WERI-Rb-1 (cell line): ENCODE data around the gene TSHZ2.

Source experiments
- DNase-seq: peaks from one replicate; pipeline ENCODE4 v3.0.0-alpha.2; 2020
- H3K27ac ChIP-seq: fragments of 250-450 bp; sonication (Bioruptor Pico); 2 replicates; pipeline ENCODE4 v1.5.1; 2020; ENCODE audit warnings: mild to moderate bottlenecking, moderate library complexity
- H3K27me3 ChIP-seq: fragments of 250-450 bp; sonication (Bioruptor Pico); 2 replicates; pipeline ENCODE4 v1.5.1; 2021; ENCODE audit warnings: mild to moderate bottlenecking, low read depth, moderate library complexity; ENCODE audit not compliant: insufficient read depth, severe bottlenecking
- H3K36me3 ChIP-seq: fragments of 250-450 bp; sonication (Bioruptor Pico); 2 replicates; pipeline ENCODE4 v1.5.1; 2020; ENCODE audit warnings: mild to moderate bottlenecking, moderate library complexity
- H3K4me3 ChIP-seq: 2 replicates; pipeline ENCODE4 v1.5.1; 2011; ENCODE audit warnings: low read depth, mild to moderate bottlenecking, control low read depth, low read length
- H3K9me3 ChIP-seq: fragments of 250-450 bp; sonication (Bioruptor Pico); 2 replicates; pipeline ENCODE4 v1.5.1; 2021; ENCODE audit warnings: mild to moderate bottlenecking, moderate library complexity; ENCODE audit not compliant: severe bottlenecking
- CTCF ChIP-seq: IDR thresholded peaks from 2 replicates; pipeline ENCODE4 v1.5.1; 2011; ENCODE audit warnings: low read depth, mild to moderate bottlenecking, control low read depth, inconsistent platforms, low read length

The TSHZ2 gene

DNA sequence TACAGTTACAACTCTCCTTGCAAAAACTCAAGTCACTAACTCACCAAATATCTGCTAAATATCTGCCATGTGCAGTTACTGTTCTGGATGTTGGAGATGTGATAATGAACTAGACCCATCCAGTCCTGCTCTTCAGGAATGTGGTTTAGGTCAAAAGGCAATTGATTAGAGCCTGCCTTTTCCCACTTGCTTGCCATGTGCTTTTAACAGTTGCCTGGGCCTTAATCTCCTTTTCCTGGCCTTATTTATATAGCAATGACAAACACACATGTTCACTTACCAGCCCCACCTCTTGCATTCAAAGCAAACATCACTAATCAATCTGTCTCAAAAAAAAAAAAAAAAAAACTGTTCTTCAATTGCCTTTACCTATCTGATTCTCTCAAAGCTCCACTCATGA is 422.3 kb downstream of the TSHZ2 start:
- Histone ChIP-seq H3K36me3 (no peaks in the 10 kb centered on the region), H3K4me3 (no peak overlapping the region), H3K9me3 (no peaks in the 10 kb centered on the region), H3K27ac (no peak overlapping the region), H3K27me3 (peaks cover 56% of the 10 kb centered on the region)
- no peak for DNase-seq
- TF ChIP-seq CTCF, result no peak

DNA sequence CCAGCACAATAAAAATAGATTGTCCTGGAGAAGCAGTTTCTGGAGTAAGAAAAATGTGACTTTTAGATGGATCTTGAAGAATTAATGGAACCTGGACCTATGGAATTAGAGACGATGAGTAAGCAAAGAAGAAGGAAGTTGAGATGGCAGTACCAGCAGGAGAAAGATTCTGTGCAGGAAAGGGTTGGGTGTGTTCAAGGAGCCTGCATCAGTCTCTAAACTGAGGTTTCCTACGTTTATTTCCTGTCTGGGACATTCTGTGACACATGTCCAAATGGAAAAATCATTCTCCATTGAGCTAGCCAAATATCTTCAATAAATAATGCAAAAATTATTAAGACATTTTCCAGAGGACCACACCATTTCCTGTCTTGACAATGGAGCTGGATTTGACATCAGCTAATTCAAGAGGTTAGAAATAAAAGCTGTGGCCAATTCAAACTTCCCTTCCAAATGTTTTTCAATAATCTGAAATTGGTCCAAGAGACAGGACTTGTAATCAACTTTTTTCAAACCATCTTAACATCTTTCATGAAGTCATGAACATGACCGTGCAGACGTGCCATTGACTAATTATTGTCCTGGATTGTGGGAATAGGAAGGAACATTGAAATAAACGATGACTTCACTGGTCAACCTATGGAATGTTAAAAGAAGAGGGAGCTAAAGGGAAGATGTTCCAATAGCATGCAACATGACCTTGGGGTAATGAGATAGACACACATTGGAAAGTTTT is 423.2 kb downstream of the TSHZ2 start:
- Histone ChIP-seq H3K27me3 (peaks cover 54% of the 10 kb centered on the region), H3K27ac (no peak overlapping the region), H3K36me3 (no peaks in the 10 kb centered on the region), H3K4me3 (no peak overlapping the region), H3K9me3 (no peaks in the 10 kb centered on the region)
- no peak for TF ChIP-seq CTCF
- DNase-seq, result no peak

DNA sequence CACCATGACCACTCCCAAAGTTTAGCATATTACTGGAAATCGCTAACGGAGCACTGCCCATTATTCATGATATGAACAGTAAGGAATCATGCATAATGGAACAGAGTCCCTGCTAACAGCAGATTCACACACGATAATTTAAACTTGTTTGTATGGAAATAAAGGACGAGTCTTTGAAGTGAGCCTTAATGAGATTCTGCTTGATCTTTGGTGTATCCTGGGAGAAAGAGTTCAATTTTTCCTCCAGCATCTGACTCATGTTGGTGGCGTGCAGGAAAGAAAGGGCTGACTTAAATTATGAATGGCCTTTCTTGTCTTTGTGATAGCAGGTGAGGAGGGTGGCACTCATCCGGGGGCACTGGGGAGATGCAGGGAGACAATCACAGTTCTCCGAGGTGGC is 426.9 kb downstream of the TSHZ2 start:
- no peak for DNase-seq
- Histone ChIP-seq H3K27ac (no peak overlapping the region), H3K36me3 (no peaks in the 10 kb centered on the region), H3K9me3 (no peaks in the 10 kb centered on the region), H3K4me3 (no peak overlapping the region), H3K27me3 (peaks cover 45% of the 10 kb centered on the region)
- no peak for TF ChIP-seq CTCF

DNA sequence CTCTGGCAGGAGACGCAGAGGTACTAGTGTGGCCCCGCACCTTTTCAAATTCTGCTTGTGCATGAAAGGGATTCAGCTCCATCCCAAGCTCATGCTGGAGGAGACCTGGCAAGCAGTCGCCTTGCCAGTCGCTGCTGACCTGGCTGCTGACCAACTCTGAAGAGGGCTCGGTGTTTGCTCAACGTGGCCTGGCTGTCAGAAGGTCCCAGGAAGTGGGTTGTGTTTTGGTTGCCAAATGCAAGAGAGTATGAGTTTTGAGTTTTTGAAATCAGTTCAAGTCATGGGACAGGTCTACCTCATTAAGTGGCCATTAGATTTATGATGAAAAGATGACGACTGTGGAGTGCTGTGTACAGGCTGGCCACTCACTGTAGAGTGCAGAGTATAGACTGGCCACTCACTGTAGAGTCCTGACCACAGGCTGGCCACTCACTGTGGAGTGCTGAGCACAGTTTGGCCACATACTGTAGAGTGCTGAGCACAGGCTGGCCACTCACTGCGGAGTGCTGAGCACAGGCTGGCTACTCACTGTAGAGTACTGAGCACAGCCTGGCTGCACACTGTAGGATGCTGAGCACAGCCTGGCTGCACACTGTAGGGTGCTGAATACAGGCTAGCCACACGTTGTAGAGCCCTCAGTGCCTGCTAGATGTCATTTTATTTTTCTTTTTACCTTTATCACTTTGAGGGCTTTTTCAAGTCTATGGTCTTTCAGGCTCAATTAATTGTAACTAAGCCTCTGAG is 427.6 kb downstream of the TSHZ2 start:
- no peaks in the 10 kb centered on the region for H3K9me3 ChIP-seq
- H3K36me3 ChIP-seq, result no peaks in the 10 kb centered on the region
- no peak for DNase-seq
- H3K27ac ChIP-seq, result no peak overlapping the region
- TF ChIP-seq CTCF, result no peak
- H3K27me3 ChIP-seq, result peaks cover 45% of the 10 kb centered on the region
- H3K4me3 ChIP-seq, result no peak overlapping the region

DNA sequence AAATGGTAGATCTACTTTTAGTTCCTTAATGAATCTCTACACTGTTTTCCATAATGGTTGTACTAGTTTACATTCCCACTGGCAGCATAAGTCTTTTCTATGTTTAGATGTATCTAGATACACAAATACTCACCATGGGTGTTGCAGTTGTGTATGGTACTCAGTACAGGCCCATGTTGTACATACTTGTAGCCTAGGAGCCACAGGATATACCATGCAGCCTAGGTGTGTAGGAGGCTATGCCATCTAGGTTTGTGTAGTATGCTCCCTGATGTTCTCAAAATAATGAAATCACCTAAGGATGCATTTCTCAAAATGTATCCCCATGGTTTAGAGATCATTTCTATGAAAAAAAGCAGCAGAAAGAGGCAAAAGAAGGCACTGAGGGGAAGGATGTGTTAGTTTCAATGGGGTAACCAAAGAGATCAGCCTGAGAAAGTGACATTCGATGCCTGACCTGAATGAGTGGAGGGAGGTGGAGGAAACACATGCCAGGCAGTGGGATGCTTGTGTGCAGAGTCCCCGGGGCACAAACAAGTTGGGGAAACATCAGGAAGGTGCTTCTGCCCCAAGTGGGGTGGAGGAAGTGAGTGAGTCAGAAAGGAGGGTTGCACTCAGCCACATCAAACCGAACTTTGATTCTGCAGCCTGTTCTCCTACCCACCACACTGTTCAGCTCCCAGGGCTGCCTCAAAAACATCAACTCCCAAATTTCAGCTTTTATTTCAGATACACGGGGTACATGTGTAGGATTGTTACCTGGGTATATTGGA is 430.3 kb downstream of the TSHZ2 start:
- Histone ChIP-seq H3K36me3 (no peaks in the 10 kb centered on the region), H3K27me3 (peaks cover 49% of the 10 kb centered on the region), H3K4me3 (no peak overlapping the region), H3K27ac (no peak overlapping the region), H3K9me3 (no peaks in the 10 kb centered on the region)
- no peak for TF ChIP-seq CTCF
- DNase-seq, result no peak
